Trophoblast cell (in vitro differentiated cells and primary cell): Measurements from ENCODE around the gene COL23A1.

Source experiments
- DNase-seq, 2 donors: peaks; one replicate each; pipeline ENCODE4 v3.0.0-alpha.2; 2016
- H2AFZ ChIP-seq: 2 replicates; pipeline ENCODE4 v1.6.1; 2013; ENCODE audit warnings: low read length, moderate library complexity, mild to moderate bottlenecking; ENCODE audit not compliant: insufficient read depth, poor library complexity
- H2AK5ac ChIP-seq: 2 replicates; pipeline ENCODE4 v1.6.1; 2013; ENCODE audit warnings: mild to moderate bottlenecking, low read length
- H2BK120ac ChIP-seq: 2 replicates; pipeline ENCODE4 v1.6.1; 2013; ENCODE audit warnings: low read length, mild to moderate bottlenecking, moderate library complexity; ENCODE audit not compliant: insufficient read depth, poor library complexity
- H2BK12ac ChIP-seq: 2 replicates; pipeline ENCODE4 v1.6.1; 2013; ENCODE audit warnings: mild to moderate bottlenecking, low read length, moderate library complexity
- H2BK5ac ChIP-seq: 2 replicates; pipeline ENCODE4 v1.6.1; 2013; ENCODE audit warnings: low read length, low read depth, moderate library complexity, mild to moderate bottlenecking; ENCODE audit not compliant: poor library complexity
- H3K14ac ChIP-seq: 2 replicates; pipeline ENCODE4 v1.6.1; 2013; ENCODE audit warnings: mild to moderate bottlenecking, low read length
- H3K18ac ChIP-seq: 2 replicates; pipeline ENCODE4 v1.6.1; 2013; ENCODE audit warnings: mild to moderate bottlenecking, low read length
- H3K23ac ChIP-seq: 2 replicates; pipeline ENCODE4 v1.6.1; 2013; ENCODE audit warnings: low read length
- H3K27ac ChIP-seq: 2 replicates; pipeline ENCODE4 v1.5.1; 2013; ENCODE audit warnings: low read depth, mild to moderate bottlenecking, inconsistent platforms, low read length, moderate library complexity
- H3K27me3 ChIP-seq: 2 replicates; pipeline ENCODE4 v1.6.1; 2013; ENCODE audit warnings: inconsistent platforms, mild to moderate bottlenecking, low read length, moderate library complexity; ENCODE audit not compliant: insufficient read depth
- H3K36me3 ChIP-seq, 2 experiments: 1 replicate in 1 of 2; 2 replicates in 1 of 2; pipeline ENCODE4 v1.6.1; 2013; ENCODE audit warnings: low read length in 2 of 2, mild to moderate bottlenecking in 2 of 2, moderate library complexity in 1 of 2; ENCODE audit not compliant: insufficient read depth in 2 of 2, control insufficient read depth in 1 of 2
- H3K4ac ChIP-seq: 2 replicates; pipeline ENCODE4 v1.6.1; 2013; ENCODE audit warnings: low read depth, mild to moderate bottlenecking, low read length, moderate library complexity
- H3K4me1 ChIP-seq, 2 experiments: 1 replicate in 1 of 2; 2 replicates in 1 of 2; pipeline ENCODE4 v1.6.1; 2013; ENCODE audit warnings: low read length in 2 of 2, mild to moderate bottlenecking in 2 of 2, moderate library complexity in 1 of 2; ENCODE audit not compliant: insufficient read depth in 2 of 2, control insufficient read depth in 1 of 2
- H3K4me2 ChIP-seq: 2 replicates; pipeline ENCODE4 v1.6.1; 2013; ENCODE audit warnings: inconsistent platforms, mild to moderate bottlenecking, low read length, moderate library complexity
- H3K4me3 ChIP-seq: 2 replicates; pipeline ENCODE4 v1.5.1; 2013; ENCODE audit warnings: mild to moderate bottlenecking, low read depth, low read length, inconsistent platforms
- H3K79me1 ChIP-seq: one replicate; pipeline ENCODE4 v1.6.1; 2013; ENCODE audit warnings: low read length
- H3K79me2 ChIP-seq: 2 replicates; pipeline ENCODE4 v1.6.1; 2013; ENCODE audit warnings: low read length, mild to moderate bottlenecking; ENCODE audit not compliant: control insufficient read depth, insufficient read depth, poor library complexity
- H3K9ac ChIP-seq: 2 replicates; pipeline ENCODE4 v1.6.1; 2013; ENCODE audit warnings: mild to moderate bottlenecking, low read length
- H3K9me3 ChIP-seq: 2 replicates; pipeline ENCODE4 v1.6.1; 2013; ENCODE audit warnings: low read depth, mild to moderate bottlenecking, control low read depth, inconsistent platforms, low read length; ENCODE audit not compliant: insufficient read depth
- H4K12ac ChIP-seq: 2 replicates; pipeline ENCODE4 v1.6.1; 2013; ENCODE audit warnings: low read depth, mild to moderate bottlenecking, low read length, moderate library complexity
- H4K8ac ChIP-seq: 2 replicates; pipeline ENCODE4 v1.6.1; 2013; ENCODE audit warnings: low read depth, mild to moderate bottlenecking, low read length, moderate library complexity
- H4K91ac ChIP-seq: one replicate; pipeline ENCODE4 v1.6.1; 2013; ENCODE audit warnings: low read depth, mild to moderate bottlenecking, low read length, moderate library complexity
- WGBS: extraction: QIAGEN DNeasy Blood & Tissue Kit; methylation state at CpG from one replicate; pipeline ENCODE4 v1.1.7; 2013; ENCODE audit warnings: missing lambda C conversion rate; ENCODE audit not compliant: insufficient read length, insufficient coverage; ENCODE audit errors: extremely low coverage; 5-methylcytosine and 5-hydroxymethylcytosine counted together

COL23A1 gene

DNA sequence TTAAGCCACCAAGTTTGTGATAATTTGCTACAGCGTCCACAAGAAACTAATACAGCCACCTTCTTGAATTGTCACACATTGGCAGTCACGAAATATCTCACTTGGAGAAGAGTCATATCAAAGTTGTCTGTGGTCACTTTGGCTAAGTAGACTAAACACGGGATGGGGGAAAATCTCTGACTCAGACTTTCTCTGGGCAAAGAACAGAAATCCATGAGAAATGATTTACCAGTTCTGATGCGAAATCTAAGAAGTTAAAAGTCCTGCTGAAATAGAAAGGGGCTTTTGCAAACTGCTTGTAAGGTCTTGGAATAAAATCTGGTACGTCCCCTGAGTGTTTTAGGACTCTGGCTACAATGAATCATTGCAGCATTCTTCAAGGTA, 158.4 kb downstream of the COL23A1 start:
- Histone ChIP-seq H3K4me2 (no peak overlapping the region), H3K4ac (no peak overlapping the region), H3K36me3 (no peaks in the 10 kb centered on the region), H3K9me3 (peaks cover 4% of the 10 kb centered on the region), H3K79me2 (no peaks in the 10 kb centered on the region), H3K27me3 (no peaks in the 10 kb centered on the region), H3K14ac (no peak overlapping the region), H2BK12ac (no peak overlapping the region), H2AK5ac (no peak overlapping the region), H3K23ac (no peak overlapping the region), H2BK5ac (no peak overlapping the region), H3K27ac (no peak overlapping the region), H2AFZ (no peak overlapping the region), H3K4me1 (peaks cover 0 to 3% of the 10 kb centered on the region in 2 experiments), H2BK120ac (no peak overlapping the region), H3K4me3 (no peak overlapping the region), H3K79me1 (no peaks in the 10 kb centered on the region), H4K91ac (no peak overlapping the region), H3K18ac (no peak overlapping the region), H4K12ac (no peak overlapping the region), H4K8ac (no peak overlapping the region), H3K9ac (no peak overlapping the region)
- DNase-seq: no peak
- no CpG with 5 or more reads among the region's 5 CpGs for WGBS

DNA sequence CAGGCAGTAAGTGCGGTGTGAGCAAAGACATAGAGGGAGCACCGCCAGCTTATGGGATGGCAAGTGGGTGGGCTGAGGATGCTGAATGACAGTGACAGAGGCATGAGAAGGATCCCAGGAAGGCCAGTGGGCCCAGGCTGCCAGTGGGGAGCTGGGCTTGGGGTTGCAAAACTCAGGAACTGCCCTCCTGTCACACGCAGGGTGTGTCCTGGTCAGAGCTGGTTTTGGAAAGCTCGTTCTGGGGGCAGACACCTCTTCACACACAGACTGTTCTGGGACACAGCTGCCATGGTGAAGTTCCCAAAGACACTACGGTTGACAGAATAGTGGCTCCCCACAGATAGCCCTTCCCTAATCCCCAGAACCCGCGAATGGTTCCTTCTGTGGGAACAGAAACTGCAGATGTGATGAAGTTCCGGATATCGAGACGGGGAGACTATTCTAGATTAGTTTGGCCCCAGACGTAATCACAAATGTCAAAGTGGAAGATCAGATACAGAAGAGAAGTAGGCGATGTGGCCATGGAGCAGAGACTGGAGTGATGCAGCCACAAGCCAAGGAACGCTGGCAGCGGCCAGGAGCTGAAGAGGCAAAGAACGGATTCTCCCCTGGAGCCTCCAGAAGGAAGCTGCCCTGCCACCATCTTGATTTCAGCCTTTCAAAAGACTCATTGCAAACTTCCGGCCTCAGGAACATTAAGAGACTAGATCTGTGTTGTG, 159.0 kb downstream of the COL23A1 start:
- H3K27ac ChIP-seq: no peak overlapping the region
- no peaks in the 10 kb centered on the region for H3K79me1 ChIP-seq
- H2BK120ac ChIP-seq: no peak overlapping the region
- H3K4me3 ChIP-seq: no peak overlapping the region
- H4K91ac ChIP-seq: no peak overlapping the region
- H3K79me2 ChIP-seq: no peaks in the 10 kb centered on the region
- no peak overlapping the region for H3K9ac ChIP-seq
- H3K4me1 ChIP-seq: peaks cover 0 to 3% of the 10 kb centered on the region in 2 experiments
- no CpG with 5 or more reads among the region's 16 CpGs for WGBS
- no peak overlapping the region for H3K4ac ChIP-seq
- no peak overlapping the region for H2BK5ac ChIP-seq
- H4K8ac ChIP-seq: no peak overlapping the region
- H3K36me3 ChIP-seq: no peaks in the 10 kb centered on the region
- no peak overlapping the region for H3K18ac ChIP-seq
- H3K4me2 ChIP-seq: no peak overlapping the region
- H3K9me3 ChIP-seq: peaks cover 2% of the 10 kb centered on the region
- no peak overlapping the region for H4K12ac ChIP-seq
- no peak overlapping the region for H3K14ac ChIP-seq
- no peak for DNase-seq
- no peak overlapping the region for H2AK5ac ChIP-seq
- no peak overlapping the region for H3K23ac ChIP-seq
- no peak overlapping the region for H2AFZ ChIP-seq
- H3K27me3 ChIP-seq: no peaks in the 10 kb centered on the region
- no peak overlapping the region for H2BK12ac ChIP-seq

DNA sequence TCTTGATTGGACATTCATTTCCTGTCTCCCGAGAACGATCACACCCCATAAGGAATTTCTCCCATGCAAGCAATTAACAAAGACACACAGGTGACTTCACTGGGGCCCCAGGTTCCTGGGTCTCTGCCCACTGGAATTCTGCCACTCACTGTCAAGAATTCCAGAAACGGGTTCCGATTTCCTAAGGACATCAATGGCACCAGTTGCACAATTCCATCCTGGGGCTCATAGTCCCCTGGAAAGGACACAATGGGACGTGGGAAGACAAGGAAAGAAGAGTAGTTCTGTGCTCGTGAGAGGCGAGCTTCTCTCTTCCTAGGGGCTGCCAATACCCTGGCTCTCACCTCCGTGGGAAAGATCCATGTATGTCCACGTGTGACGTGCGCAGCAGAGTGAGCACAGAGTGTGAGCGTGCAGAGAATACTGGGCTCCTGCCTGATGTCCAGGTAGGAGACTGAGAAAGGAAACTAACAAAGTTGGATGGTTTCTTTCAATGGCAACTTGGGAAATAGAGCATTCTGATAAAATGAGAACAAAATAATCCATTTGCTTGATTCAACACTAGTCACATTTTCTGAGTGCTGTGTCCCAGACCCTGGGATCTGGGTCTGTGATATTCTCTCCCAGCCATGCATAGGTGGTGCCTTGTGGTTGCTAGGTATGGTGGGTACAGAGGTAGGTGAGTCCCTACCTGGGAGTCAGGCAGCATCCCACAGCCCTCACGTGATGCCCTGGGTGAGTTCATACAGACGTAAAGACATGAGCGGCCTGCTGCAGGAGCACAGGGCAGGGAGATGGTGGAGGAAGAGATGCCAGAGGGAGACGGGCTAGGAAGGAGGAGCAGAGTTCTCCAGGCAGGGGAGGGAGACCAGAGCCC, 159.8 kb downstream of the COL23A1 start:
- Histone ChIP-seq H3K4me3 (no peak overlapping the region), H3K4me2 (no peak overlapping the region), H3K36me3 (no peaks in the 10 kb centered on the region), H2BK5ac (no peak overlapping the region), H3K9ac (no peak overlapping the region), H2AK5ac (no peak overlapping the region), H4K91ac (no peak overlapping the region), H4K12ac (no peak overlapping the region), H2AFZ (no peak overlapping the region), H4K8ac (no peak overlapping the region), H2BK12ac (no peak overlapping the region), H3K18ac (no peak overlapping the region), H3K79me1 (no peaks in the 10 kb centered on the region), H3K4ac (no peak overlapping the region), H3K27ac (no peak overlapping the region), H3K27me3 (no peaks in the 10 kb centered on the region), H3K9me3 (peaks cover 2% of the 10 kb centered on the region), H3K4me1 (peaks cover 0 to 3% of the 10 kb centered on the region in 2 experiments), H3K14ac (no peak overlapping the region), H3K23ac (no peak overlapping the region), H2BK120ac (no peak overlapping the region), H3K79me2 (no peaks in the 10 kb centered on the region)
- no peak for DNase-seq
- WGBS: no CpG with 5 or more reads among the region's 16 CpGs

GRCh38 chr5:178429491-178430185, 160.6 kb downstream of the COL23A1 start:
- H4K12ac ChIP-seq: no peak overlapping the region
- H3K9ac ChIP-seq: no peak overlapping the region
- no peak overlapping the region for H2BK120ac ChIP-seq
- H2BK5ac ChIP-seq: no peak overlapping the region
- no peak overlapping the region for H3K4me2 ChIP-seq
- no peak overlapping the region for H3K4me3 ChIP-seq
- H3K9me3 ChIP-seq: peaks cover 2% of the 10 kb centered on the region
- H3K23ac ChIP-seq: no peak overlapping the region
- H4K8ac ChIP-seq: no peak overlapping the region
- no peak overlapping the region for H2BK12ac ChIP-seq
- peaks cover 2 to 3% of the 10 kb centered on the region in 2 experiments for H3K4me1 ChIP-seq
- H3K18ac ChIP-seq: no peak overlapping the region
- no CpG with 5 or more reads among the region's 11 CpGs for WGBS
- DNase-seq: no peak
- H2AFZ ChIP-seq: no peak overlapping the region
- H3K4ac ChIP-seq: no peak overlapping the region
- H3K27me3 ChIP-seq: no peaks in the 10 kb centered on the region
- H3K14ac ChIP-seq: no peak overlapping the region
- H3K79me2 ChIP-seq: no peaks in the 10 kb centered on the region
- H3K36me3 ChIP-seq: no peaks in the 10 kb centered on the region
- H3K79me1 ChIP-seq: no peaks in the 10 kb centered on the region
- H4K91ac ChIP-seq: no peak overlapping the region
- no peak overlapping the region for H2AK5ac ChIP-seq
- H3K27ac ChIP-seq: no peak overlapping the region
